Fibroblast of lung (primary cell): ENCODE measurements around the gene SOHLH2.

Experiments
- EZH2 ChIP-seq: IDR thresholded peaks from 2 replicates; pipeline ENCODE4 v1.5.1; 2012; ENCODE audit warnings: low read length, control low read depth, mild to moderate bottlenecking; ENCODE audit errors: missing control alignments
- TF ChIP-seq, protein P1 (sequence below), 2 donors: IDR thresholded peaks in 1 of 2; conservative IDR thresholded peaks in 1 of 2; 1 replicate in 1 of 2; 2 replicates in 1 of 2; pipeline ENCODE4 v1.5.1; 2011 to 2012; ENCODE audit warnings: low read length in 2 of 2, control low read depth in 1 of 2, inconsistent platforms in 1 of 2, low read depth in 1 of 2, mild to moderate bottlenecking in 1 of 2

- TF ChIP-seq, protein P1, sequence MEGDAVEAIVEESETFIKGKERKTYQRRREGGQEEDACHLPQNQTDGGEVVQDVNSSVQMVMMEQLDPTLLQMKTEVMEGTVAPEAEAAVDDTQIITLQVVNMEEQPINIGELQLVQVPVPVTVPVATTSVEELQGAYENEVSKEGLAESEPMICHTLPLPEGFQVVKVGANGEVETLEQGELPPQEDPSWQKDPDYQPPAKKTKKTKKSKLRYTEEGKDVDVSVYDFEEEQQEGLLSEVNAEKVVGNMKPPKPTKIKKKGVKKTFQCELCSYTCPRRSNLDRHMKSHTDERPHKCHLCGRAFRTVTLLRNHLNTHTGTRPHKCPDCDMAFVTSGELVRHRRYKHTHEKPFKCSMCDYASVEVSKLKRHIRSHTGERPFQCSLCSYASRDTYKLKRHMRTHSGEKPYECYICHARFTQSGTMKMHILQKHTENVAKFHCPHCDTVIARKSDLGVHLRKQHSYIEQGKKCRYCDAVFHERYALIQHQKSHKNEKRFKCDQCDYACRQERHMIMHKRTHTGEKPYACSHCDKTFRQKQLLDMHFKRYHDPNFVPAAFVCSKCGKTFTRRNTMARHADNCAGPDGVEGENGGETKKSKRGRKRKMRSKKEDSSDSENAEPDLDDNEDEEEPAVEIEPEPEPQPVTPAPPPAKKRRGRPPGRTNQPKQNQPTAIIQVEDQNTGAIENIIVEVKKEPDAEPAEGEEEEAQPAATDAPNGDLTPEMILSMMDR (conservative IDR thresholded peaks at IDR 0.05 in 1 of 2, IDR thresholded peaks at IDR 0.05 in 1 of 2; ENCODE audit: low read depth in 1 of 2, low read length in 2 of 2), result no peak
- TF ChIP-seq EZH2, result no peak
These were observed 56.9 kb downstream of the SOHLH2 start for GRCh38 chr13:36157480-36157879.
